Measurements from ENCODE around the gene POMT2.

Gene POMT2

DNA sequence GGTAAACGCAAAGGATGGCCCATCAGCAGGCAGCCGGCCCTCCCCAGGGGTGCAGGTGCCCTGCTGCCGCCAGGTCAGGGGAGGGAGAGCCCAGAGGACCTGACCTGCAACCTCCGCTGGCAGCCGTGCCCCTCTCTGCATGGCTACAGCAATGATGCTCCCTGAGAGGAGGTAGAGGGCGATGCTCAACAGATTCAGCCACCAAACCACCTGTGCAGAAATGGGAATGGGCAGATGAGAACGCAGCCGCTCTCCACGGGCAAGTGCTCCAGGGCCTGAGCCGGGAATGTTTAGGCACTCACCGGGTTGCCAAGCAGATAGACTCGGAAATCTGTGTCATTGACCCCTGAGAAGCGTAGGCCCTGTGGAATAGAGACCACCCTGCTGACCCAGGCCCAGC is 41.0 kb downstream of the POMT2 start:
- H2BK5ac ChIP-seq (ENCODE audit: low read length) = no peak overlapping the region
- no peak overlapping the region for H2AK5ac ChIP-seq (ENCODE audit: low read length)
- no peak overlapping the region for H2BK120ac ChIP-seq (ENCODE audit: low read depth, low read length)
- no peaks in the 10 kb centered on the region for H3K27me3 ChIP-seq (ENCODE audit: insufficient read depth, low read length, poor library complexity)
- no peak overlapping the region for H3K18ac ChIP-seq (ENCODE audit: low read length)
- no peak overlapping the region for H3K9ac ChIP-seq (ENCODE audit: low read length)
- no peak overlapping the region for H4K5ac ChIP-seq (ENCODE audit: low read length)
- no peak overlapping the region for H3K4ac ChIP-seq (ENCODE audit: low read depth, low read length)
- no peaks in the 10 kb centered on the region for H3K79me1 ChIP-seq (ENCODE audit: low read length)
- H4K8ac ChIP-seq (ENCODE audit: low read depth, low read length) = no peak overlapping the region
- no peak for DNase-seq
- no peak overlapping the region for H3K23ac ChIP-seq (ENCODE audit: low read length)
- no peak overlapping the region for H2BK15ac ChIP-seq (replicated peaks; ENCODE audit: low read depth)
- H3K4me2 ChIP-seq (ENCODE audit: low read length) = no peak overlapping the region
- H3K79me2 ChIP-seq (ENCODE audit: control insufficient read depth, insufficient read depth, low read length) = no peaks in the 10 kb centered on the region
- H3K56ac ChIP-seq (ENCODE audit: low read length) = no peak overlapping the region
- H3K27ac ChIP-seq (ENCODE audit: low read depth, low read length) = no peak overlapping the region
- WGBS (ENCODE audit: extremely low coverage, insufficient coverage, low lambda C conversion rate) = no CpG with 5 or more reads among the region's 13 CpGs
- H3K36me3 ChIP-seq (ENCODE audit: control insufficient read depth, insufficient read depth, low read length) = peaks cover 2% of the 10 kb centered on the region
- no peak overlapping the region for H3K4me3 ChIP-seq (ENCODE audit: low read length)
- no peaks in the 10 kb centered on the region for H3K4me1 ChIP-seq (ENCODE audit: control insufficient read depth, low read depth, low read length)

DNA sequence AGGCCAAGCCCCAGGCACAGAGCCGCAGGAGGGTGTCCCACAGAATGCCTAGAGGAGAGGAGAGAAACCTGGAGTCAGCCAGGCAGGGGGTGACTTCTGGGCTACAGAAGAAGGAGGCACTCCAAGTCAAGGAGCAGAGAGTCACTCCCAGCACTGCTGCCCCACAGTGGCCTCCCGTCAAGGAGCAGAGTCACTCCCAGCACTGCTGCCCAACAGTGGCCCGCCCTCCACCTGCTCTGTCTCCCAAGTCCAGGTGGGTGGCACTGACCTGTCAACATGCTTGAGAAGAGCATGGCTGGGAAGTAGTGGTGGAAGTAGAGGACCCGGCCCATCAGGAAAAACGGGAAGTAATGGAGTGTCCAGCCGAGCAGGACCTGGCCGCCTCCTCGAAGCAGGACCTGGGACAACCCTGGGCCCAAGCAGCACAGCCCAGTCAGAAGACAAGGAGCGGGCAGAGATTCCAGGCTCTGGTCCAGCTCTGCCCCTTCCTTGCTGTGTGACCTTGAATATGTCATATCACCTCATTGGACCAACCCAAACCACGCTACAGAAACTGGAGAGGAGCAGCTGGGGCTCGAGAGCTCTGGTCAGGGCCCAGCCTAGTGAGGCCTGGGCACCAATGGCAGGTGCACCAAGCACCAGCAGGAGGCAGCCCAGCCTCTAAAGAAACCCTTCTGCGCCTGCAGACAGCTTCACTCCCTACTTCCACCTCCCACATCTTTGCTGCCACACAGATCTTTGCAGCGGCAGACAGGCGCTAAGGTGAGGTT is 42.0 kb downstream of the POMT2 start:
- WGBS (ENCODE audit: extremely low coverage, insufficient coverage, low lambda C conversion rate) = no CpG with 5 or more reads among the region's 14 CpGs
- Histone ChIP-seq H3K4me3 (ENCODE audit: low read length) (no peak overlapping the region), H3K56ac (ENCODE audit: low read length) (no peak overlapping the region), H3K79me2 (ENCODE audit: control insufficient read depth, insufficient read depth, low read length) (no peaks in the 10 kb centered on the region), H4K5ac (ENCODE audit: low read length) (no peak overlapping the region), H2AK5ac (ENCODE audit: low read length) (no peak overlapping the region), H4K8ac (ENCODE audit: low read depth, low read length) (no peak overlapping the region), H3K4me2 (ENCODE audit: low read length) (no peak overlapping the region), H3K9ac (ENCODE audit: low read length) (no peak overlapping the region), H3K23ac (ENCODE audit: low read length) (no peak overlapping the region), H3K4me1 (ENCODE audit: control insufficient read depth, low read depth, low read length) (no peaks in the 10 kb centered on the region), H2BK5ac (ENCODE audit: low read length) (no peak overlapping the region), H3K36me3 (ENCODE audit: control insufficient read depth, insufficient read depth, low read length) (peaks cover under 1% of the 10 kb centered on the region), H2BK15ac (replicated peaks; ENCODE audit: low read depth) (no peak overlapping the region), H3K4ac (ENCODE audit: low read depth, low read length) (no peak overlapping the region), H2BK120ac (ENCODE audit: low read depth, low read length) (no peak overlapping the region), H3K18ac (ENCODE audit: low read length) (no peak overlapping the region), H3K27me3 (ENCODE audit: insufficient read depth, low read length, poor library complexity) (no peaks in the 10 kb centered on the region), H3K27ac (ENCODE audit: low read depth, low read length) (no peak overlapping the region), H3K79me1 (ENCODE audit: low read length) (no peaks in the 10 kb centered on the region)
- no peak for DNase-seq

DNA sequence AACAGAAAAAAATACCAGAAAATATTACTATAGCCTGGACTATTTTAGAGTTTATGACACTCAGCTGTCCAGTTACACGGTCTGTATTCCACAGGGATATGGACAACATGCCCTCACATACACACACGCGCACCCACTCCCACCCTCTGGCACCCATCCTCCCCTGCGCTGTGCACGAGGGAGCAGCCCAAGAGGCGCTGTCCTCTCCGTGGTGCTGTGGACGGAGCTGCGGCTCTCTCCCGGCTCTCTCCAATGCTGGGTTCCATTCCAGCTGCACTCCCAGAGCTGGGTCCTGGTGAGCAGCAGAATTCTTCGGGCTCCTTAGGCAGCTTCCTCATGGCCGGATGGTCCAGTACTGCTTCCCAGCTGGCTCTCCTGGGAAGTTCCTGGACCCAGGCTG is 43.7 kb downstream of the POMT2 start:
- Histone ChIP-seq H3K56ac (ENCODE audit: low read length) (no peak overlapping the region), H3K9ac (ENCODE audit: low read length) (no peak overlapping the region), H4K8ac (ENCODE audit: low read depth, low read length) (no peak overlapping the region), H3K36me3 (ENCODE audit: control insufficient read depth, insufficient read depth, low read length) (no peaks in the 10 kb centered on the region), H3K79me1 (ENCODE audit: low read length) (no peaks in the 10 kb centered on the region), H4K5ac (ENCODE audit: low read length) (no peak overlapping the region), H3K4me2 (ENCODE audit: low read length) (no peak overlapping the region), H3K4me1 (ENCODE audit: control insufficient read depth, low read depth, low read length) (no peaks in the 10 kb centered on the region), H2BK15ac (replicated peaks; ENCODE audit: low read depth) (no peak overlapping the region), H3K23ac (ENCODE audit: low read length) (no peak overlapping the region), H3K4me3 (ENCODE audit: low read length) (no peak overlapping the region), H2AK5ac (ENCODE audit: low read length) (no peak overlapping the region), H3K4ac (ENCODE audit: low read depth, low read length) (no peak overlapping the region), H3K27ac (ENCODE audit: low read depth, low read length) (no peak overlapping the region), H3K27me3 (ENCODE audit: insufficient read depth, low read length, poor library complexity) (no peaks in the 10 kb centered on the region), H2BK5ac (ENCODE audit: low read length) (no peak overlapping the region), H2BK120ac (ENCODE audit: low read depth, low read length) (no peak overlapping the region), H3K79me2 (ENCODE audit: control insufficient read depth, insufficient read depth, low read length) (no peaks in the 10 kb centered on the region), H3K18ac (ENCODE audit: low read length) (no peak overlapping the region)
- no peak for DNase-seq
- WGBS (ENCODE audit: extremely low coverage, insufficient coverage, low lambda C conversion rate) = no CpG with 5 or more reads among the region's 12 CpGs

DNA sequence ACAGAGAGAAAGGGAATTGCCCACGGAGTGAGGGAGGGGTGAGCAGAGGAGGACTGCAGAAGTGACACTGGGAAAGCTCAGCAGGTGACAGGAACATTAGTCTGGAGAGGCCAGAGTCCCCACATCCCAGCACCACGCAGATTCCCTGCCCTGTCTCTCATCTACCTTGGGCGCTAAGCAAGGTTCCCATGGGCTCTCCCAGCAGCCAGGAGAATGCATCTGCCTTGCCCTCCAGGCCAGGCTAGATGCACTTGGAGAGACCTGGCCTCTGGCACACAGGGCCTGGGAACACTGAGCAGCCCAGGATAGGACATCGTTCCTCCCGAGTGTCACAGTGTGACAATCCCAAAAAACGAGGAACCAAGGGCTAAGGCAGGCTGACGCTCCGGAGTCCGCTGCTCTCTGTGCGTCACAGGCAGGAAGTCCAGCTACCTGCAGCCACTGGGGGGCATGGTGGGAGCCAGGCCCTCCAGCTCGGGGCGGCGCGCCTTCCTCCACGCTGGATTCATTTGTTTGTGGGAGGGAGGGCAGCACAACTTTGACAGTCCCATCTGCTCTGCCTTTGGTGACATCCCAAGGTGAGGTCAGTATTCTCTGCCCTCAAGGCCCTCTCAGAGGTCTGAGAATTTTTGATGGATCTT is 44.3 kb downstream of the POMT2 start:
- no peak overlapping the region for H2BK120ac ChIP-seq (ENCODE audit: low read depth, low read length)
- no peak overlapping the region for H3K23ac ChIP-seq (ENCODE audit: low read length)
- no peaks in the 10 kb centered on the region for H3K79me2 ChIP-seq (ENCODE audit: control insufficient read depth, insufficient read depth, low read length)
- no CpG with 5 or more reads among the region's 15 CpGs for WGBS (ENCODE audit: extremely low coverage, insufficient coverage, low lambda C conversion rate)
- no peak overlapping the region for H3K4me3 ChIP-seq (ENCODE audit: low read length)
- no peak overlapping the region for H3K9ac ChIP-seq (ENCODE audit: low read length)
- H2AK5ac ChIP-seq (ENCODE audit: low read length) = no peak overlapping the region
- H2BK5ac ChIP-seq (ENCODE audit: low read length) = no peak overlapping the region
- no peak overlapping the region for H4K5ac ChIP-seq (ENCODE audit: low read length)
- no peak overlapping the region for H2BK15ac ChIP-seq (replicated peaks; ENCODE audit: low read depth)
- no peak overlapping the region for H3K27ac ChIP-seq (ENCODE audit: low read depth, low read length)
- peaks cover 1% of the 10 kb centered on the region for H3K27me3 ChIP-seq (ENCODE audit: insufficient read depth, low read length, poor library complexity)
- H3K4ac ChIP-seq (ENCODE audit: low read depth, low read length) = no peak overlapping the region
- H3K79me1 ChIP-seq (ENCODE audit: low read length) = no peaks in the 10 kb centered on the region
- no peaks in the 10 kb centered on the region for H3K4me1 ChIP-seq (ENCODE audit: control insufficient read depth, low read depth, low read length)
- H3K18ac ChIP-seq (ENCODE audit: low read length) = no peak overlapping the region
- no peak overlapping the region for H3K4me2 ChIP-seq (ENCODE audit: low read length)
- no peak overlapping the region for H3K56ac ChIP-seq (ENCODE audit: low read length)
- H4K8ac ChIP-seq (ENCODE audit: low read depth, low read length) = no peak overlapping the region
- no peak for DNase-seq
- no peaks in the 10 kb centered on the region for H3K36me3 ChIP-seq (ENCODE audit: control insufficient read depth, insufficient read depth, low read length)

DNA sequence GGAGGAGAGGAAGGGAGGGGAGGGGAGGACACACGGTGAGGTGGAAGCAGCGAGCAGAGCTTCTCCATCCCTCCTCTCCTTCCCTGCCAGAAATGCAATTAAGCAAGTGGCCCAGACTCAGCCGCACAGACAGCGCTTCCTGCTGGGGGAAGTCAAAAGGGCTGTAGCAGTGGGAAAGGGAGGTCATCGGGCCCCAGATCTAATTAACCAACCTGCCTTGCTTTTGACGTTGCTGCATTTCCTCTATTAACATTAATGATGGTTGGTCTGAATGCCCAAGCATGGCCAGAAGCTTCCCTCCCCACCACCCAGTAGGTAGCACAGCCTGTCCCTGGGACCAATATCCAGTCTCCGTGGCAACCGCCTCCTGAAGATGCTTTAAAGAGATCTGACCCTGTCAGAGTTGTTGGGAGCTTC is 45.1 kb downstream of the POMT2 start:
- Histone ChIP-seq H3K79me2 (ENCODE audit: control insufficient read depth, insufficient read depth, low read length) (no peaks in the 10 kb centered on the region), H3K79me1 (ENCODE audit: low read length) (no peaks in the 10 kb centered on the region), H3K18ac (ENCODE audit: low read length) (no peak overlapping the region), H3K27ac (ENCODE audit: low read depth, low read length) (no peak overlapping the region), H2BK5ac (ENCODE audit: low read length) (no peak overlapping the region), H4K8ac (ENCODE audit: low read depth, low read length) (no peak overlapping the region), H2BK120ac (ENCODE audit: low read depth, low read length) (no peak overlapping the region), H3K4me2 (ENCODE audit: low read length) (no peak overlapping the region), H2AK5ac (ENCODE audit: low read length) (no peak overlapping the region), H3K27me3 (ENCODE audit: insufficient read depth, low read length, poor library complexity) (peaks cover 9% of the 10 kb centered on the region), H3K4me3 (ENCODE audit: low read length) (no peak overlapping the region), H3K56ac (ENCODE audit: low read length) (no peak overlapping the region), H3K4me1 (ENCODE audit: control insufficient read depth, low read depth, low read length) (no peaks in the 10 kb centered on the region), H3K4ac (ENCODE audit: low read depth, low read length) (no peak overlapping the region), H3K36me3 (ENCODE audit: control insufficient read depth, insufficient read depth, low read length) (no peaks in the 10 kb centered on the region), H3K23ac (ENCODE audit: low read length) (no peak overlapping the region), H3K9ac (ENCODE audit: low read length) (no peak overlapping the region), H4K5ac (ENCODE audit: low read length) (no peak overlapping the region), H2BK15ac (replicated peaks; ENCODE audit: low read depth) (no peak overlapping the region)
- no CpG with 5 or more reads among the region's 8 CpGs for WGBS (ENCODE audit: extremely low coverage, insufficient coverage, low lambda C conversion rate)
- DNase-seq = no peak
